Transverse colon (tissue), 3 donors: ENCODE measurements around the gene TMEM170B.

Experiments
- CTCF ChIP-seq, 5 experiments: fragments of 200-600 bp in 3 of 5; fragments of 450-650 bp in 2 of 5; sonication (generic) in 3 of 5; IDR thresholded peaks; 1 replicate in 2 of 5; 2 replicates in 3 of 5; pipeline ENCODE4 v1.5.1; 2016 to 2017; ENCODE audit warnings: antibody characterized with exemption in 5 of 5, inconsistent platforms in 3 of 5, mild to moderate bottlenecking in 2 of 5, moderate library complexity in 1 of 5
- POLR2A ChIP-seq: fragments of 450-650 bp; IDR thresholded peaks from one replicate; pipeline ENCODE4 v1.6.1; 2016; ENCODE audit warnings: antibody characterized with exemption, mild to moderate bottlenecking, moderate library complexity

- no peak for TF ChIP-seq CTCF (IDR thresholded peaks at IDR 0.05)
- TF ChIP-seq POLR2A, result no peak
These were observed 83.6 kb downstream of the TMEM170B start for GRCh38 chr6:11621119-11621518.
